ENCODE results near the gene DARS2. TPM values are rescaled to one million over a fixed set of nuclear protein-coding genes. Genes with fewer than 3 reads are reported as not detected.

The DARS2 gene
- total and polyA plus RNA-seq, 10 of the 15 experiments (the other 5 are each of a cell fraction or from before 2014, with no cell fraction given), result 23.9 to 69.7 (median 37.3) TPM

GRCh38 chr1:173856014-173856413 lies 31.5 kb downstream of the DARS2 start:
- Histone ChIP-seq H3K4me1 (ENCODE audit: control insufficient read depth, insufficient read depth, low read length) (no peaks in the 10 kb centered on the region), H3K9ac (ENCODE audit: control insufficient read depth, insufficient read depth, low read length) (no peak overlapping the region), H3K4me2 (ENCODE audit: control insufficient read depth, insufficient read depth) (no peak overlapping the region), H3K27ac (ENCODE audit: control insufficient read depth, insufficient read depth) (no peak overlapping the region), H3K4me3 (no peak overlapping the region), H3K27me3 (replicated peaks in 1 of 2; ENCODE audit: control insufficient read depth in 2 of 2, insufficient read depth in 2 of 2, low read length in 1 of 2) (no peaks in the 10 kb centered on the region), H3K9me3 (replicated peaks; ENCODE audit: control insufficient read depth, insufficient read depth, low read length) (no peaks in the 10 kb centered on the region), H2AFZ (ENCODE audit: control insufficient read depth, low read depth, low read length) (no peak overlapping the region), H4K20me1 (ENCODE audit: control insufficient read depth, insufficient read depth) (no peaks in the 10 kb centered on the region), H3K79me2 (ENCODE audit: control insufficient read depth, insufficient read depth, low read length) (no peaks in the 10 kb centered on the region), H3K36me3 (ENCODE audit: control insufficient read depth in 2 of 2, insufficient read depth in 2 of 2, low read length in 1 of 2) (peaks cover 1 to 10% of the 10 kb centered on the region in 2 experiments)
- FAIRE-seq, result no peak
- ChIA-PET POLR2A (no interaction called here), CTCF (no interaction called here), RAD21 (ENCODE audit: unreplicated experiment) (no interaction called here), SMC1A (ENCODE audit: uncharacterized antibody, unreplicated experiment) (interaction anchor here (0.8 kb wide), 1 partner anchor 35 kb away, joined by 3 read pairs; no protein-coding TSS in a partner anchor)
- 95% methylated on average over 1 of the region's 1 CpG for WGBS (ENCODE audit: insufficient coverage, insufficient replicate concordance, low lambda C conversion rate, missing lambda C conversion rate)
- DNase-seq (ENCODE audit: low read depth, low spot score), result no peak
- no TSS peak for BruUV-seq (replicated peaks)
- in situ Hi-C loops (cut with MboI), result no loop called here
- no peak for ATAC-seq
- intact Hi-C loops (cut with micrococcal nuclease; ENCODE audit: unreplicated experiment), result no loop called here
- no peak for TF ChIP-seq TARDBP (IDR thresholded peaks at IDR 0.05; ENCODE audit: borderline replicate concordance)
- no peak for TF ChIP-seq LARP7 (IDR thresholded peaks at IDR 0.05)
- TF ChIP-seq, protein P1, sequence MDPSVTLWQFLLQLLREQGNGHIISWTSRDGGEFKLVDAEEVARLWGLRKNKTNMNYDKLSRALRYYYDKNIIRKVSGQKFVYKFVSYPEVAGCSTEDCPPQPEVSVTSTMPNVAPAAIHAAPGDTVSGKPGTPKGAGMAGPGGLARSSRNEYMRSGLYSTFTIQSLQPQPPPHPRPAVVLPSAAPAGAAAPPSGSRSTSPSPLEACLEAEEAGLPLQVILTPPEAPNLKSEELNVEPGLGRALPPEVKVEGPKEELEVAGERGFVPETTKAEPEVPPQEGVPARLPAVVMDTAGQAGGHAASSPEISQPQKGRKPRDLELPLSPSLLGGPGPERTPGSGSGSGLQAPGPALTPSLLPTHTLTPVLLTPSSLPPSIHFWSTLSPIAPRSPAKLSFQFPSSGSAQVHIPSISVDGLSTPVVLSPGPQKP (IDR thresholded peaks at IDR 0.05; ENCODE audit: low read depth, low read length), result no peak
- TF ChIP-seq FOS (IDR thresholded peaks at IDR 0.05; ENCODE audit: borderline replicate concordance, extremely low read depth, insufficient read length), result no peak
- TF ChIP-seq NFXL1 (IDR thresholded peaks at IDR 0.05; ENCODE audit: borderline replicate concordance), result no peak
- no peak for TF ChIP-seq POLR2AphosphoS2 (IDR thresholded peaks at IDR 0.05; ENCODE audit: low read depth, low read length)
- no peak for TF ChIP-seq POU2F2 (IDR thresholded peaks at IDR 0.05; ENCODE audit: borderline replicate concordance, low read depth, low read length)
- no peak for TF ChIP-seq RCOR1 (conservative IDR thresholded peaks at IDR 0.05; ENCODE audit: low read depth, low read length)
- no peak for TF ChIP-seq ZNF24 (IDR thresholded peaks at IDR 0.05)
- TF ChIP-seq NR2C1 (IDR thresholded peaks at IDR 0.05), result no peak
- no peak for TF ChIP-seq CBX5 (IDR thresholded peaks at IDR 0.05; ENCODE audit: low read depth)
- no peak for TF ChIP-seq PRDM15 (CRISPR knock-in tag; IDR thresholded peaks at IDR 0.05)
- TF ChIP-seq, protein P2, sequence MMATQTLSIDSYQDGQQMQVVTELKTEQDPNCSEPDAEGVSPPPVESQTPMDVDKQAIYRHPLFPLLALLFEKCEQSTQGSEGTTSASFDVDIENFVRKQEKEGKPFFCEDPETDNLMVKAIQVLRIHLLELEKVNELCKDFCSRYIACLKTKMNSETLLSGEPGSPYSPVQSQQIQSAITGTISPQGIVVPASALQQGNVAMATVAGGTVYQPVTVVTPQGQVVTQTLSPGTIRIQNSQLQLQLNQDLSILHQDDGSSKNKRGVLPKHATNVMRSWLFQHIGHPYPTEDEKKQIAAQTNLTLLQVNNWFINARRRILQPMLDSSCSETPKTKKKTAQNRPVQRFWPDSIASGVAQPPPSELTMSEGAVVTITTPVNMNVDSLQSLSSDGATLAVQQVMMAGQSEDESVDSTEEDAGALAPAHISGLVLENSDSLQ (IDR thresholded peaks at IDR 0.05), result no peak
- TF ChIP-seq NBN (IDR thresholded peaks at IDR 0.05), result no peak
- TF ChIP-seq MEF2A (IDR thresholded peaks at IDR 0.05; ENCODE audit: insufficient read depth, low read depth, low read length), result no peak
- TF ChIP-seq IRF5 (IDR thresholded peaks at IDR 0.05; ENCODE audit: borderline replicate concordance), result no peak
- no peak for TF ChIP-seq NFYA (IDR thresholded peaks at IDR 0.05; ENCODE audit: borderline replicate concordance, low read depth, low read length)
- no peak for TF ChIP-seq YY1 (IDR thresholded peaks at IDR 0.05; ENCODE audit: low read depth, low read length)

Data from GM12878 (cell line).